Myocyte (in vitro differentiated cells): ENCODE data around the gene SRI. TPM values are rescaled to one million over a fixed set of nuclear protein-coding genes. Genes with fewer than 3 reads are reported as not detected.
"Not testable (repeated sequence)": the region's sequence is repeated elsewhere in the genome, so short reads cannot be mapped to it uniquely, and the experiment has no call there.

ENCODE experiments used
- DNase-seq: peaks from one replicate; pipeline ENCODE4 v3.0.0-alpha.2; 2012; ENCODE audit warnings: low read depth
- total RNA-seq: library from RNA; depleted of rRNA; stranded (reverse); fragments of >200 nt; gene quantifications from 2 replicates; pipeline ENCODE4 v1.2.3, GENCODE V29; 2014

SRI gene
- total RNA-seq, 1 donor from 2014 or later: 49.4 TPM

DNA sequence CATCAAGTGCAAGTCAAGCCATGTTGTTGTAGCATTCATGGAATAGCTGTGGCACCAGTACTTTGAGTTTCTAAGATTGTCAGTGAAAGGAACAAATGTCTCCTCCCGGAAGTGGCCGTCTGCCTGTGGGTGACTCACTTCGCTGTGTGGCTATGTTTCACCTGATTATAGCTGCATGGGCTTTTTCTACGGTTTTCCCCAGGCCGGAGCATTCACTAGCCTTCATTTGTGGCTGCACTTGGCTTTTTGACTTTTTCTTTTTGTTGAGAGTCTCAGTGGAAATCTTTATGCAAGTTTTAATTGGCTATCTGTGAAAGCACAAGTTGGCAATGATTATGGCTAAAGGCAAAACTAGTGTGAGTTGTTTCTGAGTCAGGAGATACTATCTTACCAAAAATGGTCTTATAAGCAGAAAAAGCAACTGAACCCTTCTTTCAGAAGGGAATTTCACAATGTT is 35.0 kb downstream of the SRI start:
- DNase-seq: peak; percentile 86

DNA sequence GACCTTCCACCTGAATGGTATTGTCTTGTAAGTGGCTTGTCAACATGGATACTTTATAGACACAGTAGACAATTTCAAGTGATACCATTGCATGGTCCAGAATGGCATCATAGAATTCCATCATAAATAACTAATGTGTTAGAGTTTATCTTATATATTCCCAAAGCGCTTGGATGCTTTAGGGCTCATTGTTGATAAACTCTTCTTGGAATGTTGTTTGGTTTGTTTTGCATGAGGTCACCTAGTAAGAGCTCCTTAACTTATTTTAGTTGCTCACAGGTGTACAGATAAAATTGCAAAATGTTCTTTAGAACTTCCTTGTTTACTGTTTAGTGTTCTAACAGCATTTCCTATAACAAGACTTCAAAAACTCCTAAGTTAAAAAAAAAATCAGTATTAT is 36.8 kb downstream of the SRI start:
- no peak for DNase-seq

DNA sequence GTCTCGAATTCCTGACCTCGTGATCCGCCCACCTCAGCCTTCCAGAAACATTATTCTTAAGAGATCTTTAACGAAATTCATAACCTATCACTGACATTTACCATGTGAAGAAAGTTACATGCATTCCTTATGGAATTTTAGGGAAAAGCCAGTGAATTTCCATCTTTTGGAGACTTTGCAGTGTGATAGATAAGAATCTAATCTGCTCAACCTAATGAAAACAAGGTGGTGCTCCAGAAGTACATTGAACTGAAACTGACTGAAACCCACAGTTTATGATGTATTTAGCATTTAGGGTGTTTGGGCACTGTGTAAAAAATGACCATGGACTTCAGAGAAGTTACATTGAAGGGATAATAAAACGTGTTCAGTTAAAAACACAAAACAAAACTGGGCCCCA is 43.6 kb downstream of the SRI start:
- no peak for DNase-seq

- DNase-seq: no peak
Observed at GRCh38 chr7:88172842-88173241, 47.0 kb downstream of the SRI start.

GRCh38 chr7:88169717-88170320 is 50.0 kb downstream of the SRI start:
- DNase-seq: peak; percentile 46

DNA sequence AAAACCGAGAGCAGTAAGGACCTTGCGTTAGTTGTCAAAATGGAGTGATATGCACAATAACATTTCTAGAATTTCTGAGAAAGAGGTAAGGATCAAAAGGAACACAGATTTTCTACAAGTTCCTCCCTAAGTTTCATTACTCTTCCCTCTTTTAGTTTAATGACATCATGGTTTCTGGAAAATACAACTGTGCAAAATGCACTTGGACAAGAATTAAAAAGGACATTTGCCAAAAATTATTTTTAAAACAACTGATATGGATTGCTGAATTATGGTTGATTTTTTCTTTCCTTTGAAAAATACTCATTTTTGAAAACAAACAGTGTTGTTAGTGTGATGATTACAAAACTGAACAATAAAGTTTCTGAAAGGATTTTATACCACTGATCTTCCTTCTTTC is 52.1 kb downstream of the SRI start:
- DNase-seq: no peak

- no peak for DNase-seq
Observed at GRCh38 chr7:88167223-88167622, 52.6 kb downstream of the SRI start.

- DNase-seq: no peak
Observed at GRCh38 chr7:88165697-88166096, 54.1 kb downstream of the SRI start.

DNA sequence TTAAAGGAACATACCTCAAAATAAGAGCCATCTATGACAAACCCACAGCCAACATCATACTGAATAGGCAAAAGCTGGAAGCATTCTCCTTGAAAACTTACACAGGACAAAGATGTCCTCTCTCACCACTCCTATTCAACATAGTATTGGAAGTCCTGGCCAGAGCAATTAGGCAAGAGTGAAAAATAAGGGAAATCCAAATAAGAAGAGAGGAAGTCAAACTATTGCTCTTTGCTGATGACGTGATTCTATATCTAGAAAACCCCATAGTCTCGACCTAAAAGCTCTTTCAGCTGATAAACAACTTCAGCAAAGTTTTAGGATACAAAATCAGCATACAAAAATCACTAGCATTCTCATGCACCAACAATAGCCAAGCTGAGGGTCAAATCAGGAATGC is 60.1 kb downstream of the SRI start:
- not testable (repeated sequence) for DNase-seq

DNA sequence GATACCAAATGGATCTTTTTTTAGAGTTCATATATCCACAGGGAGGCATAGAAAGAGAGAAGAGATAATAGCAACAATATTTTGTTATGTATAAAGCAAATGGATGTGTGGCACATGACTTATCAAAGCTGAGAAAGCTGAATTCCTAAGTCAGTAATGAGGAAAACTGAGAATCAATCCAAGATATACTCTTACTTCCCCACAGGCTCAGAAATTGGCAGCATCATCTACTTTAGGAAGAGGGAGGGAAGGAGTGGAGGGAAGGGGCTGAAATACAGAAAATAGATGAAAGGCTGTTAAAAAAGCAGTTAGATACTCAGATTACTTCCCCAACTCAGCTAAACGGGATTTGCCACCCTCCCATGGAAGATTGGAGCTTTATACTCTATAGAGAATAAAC is 63.5 kb downstream of the SRI start:
- no peak for DNase-seq

DNA sequence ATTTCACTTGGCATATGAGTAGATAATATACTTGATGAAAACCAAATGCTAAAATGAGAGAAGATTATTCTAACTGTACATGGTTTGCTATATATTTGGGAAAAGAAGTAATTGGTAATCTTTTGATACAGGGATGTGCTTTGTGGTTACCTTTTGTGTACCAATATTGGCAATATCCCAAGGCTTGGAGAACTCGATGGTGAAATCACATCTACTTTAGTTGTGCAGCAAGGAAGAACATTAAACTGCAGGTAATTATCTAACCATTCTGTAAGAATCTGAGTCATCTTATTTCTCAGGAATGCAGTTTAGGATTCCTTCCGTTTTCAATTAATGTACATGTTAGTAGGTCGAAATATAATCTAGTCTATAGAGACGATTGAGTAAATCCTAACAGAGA is 64.1 kb downstream of the SRI start:
- DNase-seq: no peak

Other genes starting within 250 kb of the SRI start
- gene STEAP4, start 86.9 kb upstream of the SRI start, total RNA-seq: 0.05 and 0.11 TPM in 2 replicates